GM18499 (cell line): Measurements from ENCODE around the gene FRMD3.

ENCODE experiments used
- ATAC-seq: cut with Tn5 transposase; IDR thresholded peaks from one replicate; pipeline ENCODE4 v1.9.1; 2021; ENCODE audit warnings: moderate number of reproducible peaks; ENCODE audit not compliant: insufficient read depth, unreplicated experiment

Gene FRMD3

GRCh38 chr9:83441390-83441789 lies 96.8 kb downstream of the FRMD3 start:
- ATAC-seq: no peak

- ATAC-seq: no peak
Measured at GRCh38 chr9:83440641-83441040, 97.6 kb downstream of the FRMD3 start.

GRCh38 chr9:83435301-83435700 lies 102.9 kb downstream of the FRMD3 start:
- ATAC-seq: no peak

GRCh38 chr9:83434254-83434653 lies 103.9 kb downstream of the FRMD3 start:
- no peak for ATAC-seq

GRCh38 chr9:83433846-83434245 lies 104.4 kb downstream of the FRMD3 start:
- no peak for ATAC-seq

- ATAC-seq: no peak
Measured at GRCh38 chr9:83432877-83433550, 105.2 kb downstream of the FRMD3 start.

- ATAC-seq: no peak
Measured at GRCh38 chr9:83432104-83432627, 106.0 kb downstream of the FRMD3 start.

GRCh38 chr9:83431101-83432060 lies 106.8 kb downstream of the FRMD3 start:
- no peak for ATAC-seq

GRCh38 chr9:83430681-83431080 lies 107.5 kb downstream of the FRMD3 start:
- ATAC-seq: no peak

- ATAC-seq: no peak
Measured at GRCh38 chr9:83429229-83429628, 109.0 kb downstream of the FRMD3 start.

GRCh38 chr9:83425240-83425639 lies 113.0 kb downstream of the FRMD3 start:
- no peak for ATAC-seq

- no peak for ATAC-seq
Measured at GRCh38 chr9:83424831-83425230, 113.4 kb downstream of the FRMD3 start.

- no peak for ATAC-seq
Measured at GRCh38 chr9:83423815-83424707, 114.1 kb downstream of the FRMD3 start.

GRCh38 chr9:83422527-83422926 lies 115.7 kb downstream of the FRMD3 start:
- ATAC-seq: no peak

- ATAC-seq: no peak
Measured at GRCh38 chr9:83420486-83420885, 117.7 kb downstream of the FRMD3 start.

GRCh38 chr9:83419961-83420360 lies 118.2 kb downstream of the FRMD3 start:
- ATAC-seq: no peak

- ATAC-seq: no peak
Measured at GRCh38 chr9:83418283-83418682, 119.9 kb downstream of the FRMD3 start.

GRCh38 chr9:83413367-83413766 lies 124.8 kb downstream of the FRMD3 start:
- no peak for ATAC-seq

- ATAC-seq: no peak
Measured at GRCh38 chr9:83410701-83411100, 127.5 kb downstream of the FRMD3 start.

- ATAC-seq: no peak
Measured at GRCh38 chr9:83406921-83407320, 131.3 kb downstream of the FRMD3 start.
